GM21515 (cell line): ENCODE measurements around the gene DST.

ENCODE experiments used
- ATAC-seq: cut with Tn5 transposase; IDR thresholded peaks from one replicate; pipeline ENCODE4 v1.9.1; 2021; ENCODE audit not compliant: unreplicated experiment

The DST gene

GRCh38 chr6:56444855-56445254 lies 197.8 kb downstream of the DST start:
- no peak for ATAC-seq

- ATAC-seq, result no peak
Measured at GRCh38 chr6:56440551-56440981, 202.1 kb downstream of the DST start.

- no peak for ATAC-seq
Measured at GRCh38 chr6:56437171-56437900, 205.4 kb downstream of the DST start.

GRCh38 chr6:56435754-56436153 lies 206.9 kb downstream of the DST start:
- ATAC-seq, result no peak

GRCh38 chr6:56435326-56435725 lies 207.4 kb downstream of the DST start:
- ATAC-seq, result no peak

GRCh38 chr6:56434606-56435005 lies 208.1 kb downstream of the DST start:
- ATAC-seq, result no peak

GRCh38 chr6:56433119-56433518 lies 209.6 kb downstream of the DST start:
- no peak for ATAC-seq

- ATAC-seq, result no peak
Measured at GRCh38 chr6:56432194-56432593, 210.5 kb downstream of the DST start.

- ATAC-seq, result no peak
Measured at GRCh38 chr6:56430629-56431600, 211.8 kb downstream of the DST start.

GRCh38 chr6:56424542-56425083 lies 218.1 kb downstream of the DST start:
- ATAC-seq, result no peak

- ATAC-seq, result no peak
Measured at GRCh38 chr6:56424064-56424463, 218.6 kb downstream of the DST start.

- no peak for ATAC-seq
Measured at GRCh38 chr6:56420296-56420695, 222.4 kb downstream of the DST start.

GRCh38 chr6:56419191-56419590 lies 223.5 kb downstream of the DST start:
- ATAC-seq, result no peak

- no peak for ATAC-seq
Measured at GRCh38 chr6:56417823-56418222, 224.9 kb downstream of the DST start.

- ATAC-seq, result no peak
Measured at GRCh38 chr6:56416247-56416646, 226.4 kb downstream of the DST start.

GRCh38 chr6:56408976-56409375 lies 233.7 kb downstream of the DST start:
- no peak for ATAC-seq
